Natural killer cell treated with Interleukin-12 subunit alpha and Interleukin-12 subunit beta and Interleukin-15 and Interleukin-18, amount 100 ng/mL, for 72 hours (primary cell): ENCODE results near the gene SERPINA4. TPM values are rescaled to one million over a fixed set of nuclear protein-coding genes. Genes with fewer than 3 reads are reported as not detected.
"Not testable (repeated sequence)": the region's sequence is repeated elsewhere in the genome, so short reads cannot be mapped to it uniquely, and the experiment has no call there.

Experiments
- ATAC-seq, 2 donors: fragments of 150-1000 bp; cut with Tn5 transposase in 1 of 2; sonication (Bioruptor Pico), chemical (Tn5 transposase) in 1 of 2; 2 replicates each; pipeline ENCODE4 v1.10.0; 2021
- DNase-seq: peaks from one replicate; pipeline ENCODE4 v3.0.0; 2022; ENCODE audit warnings: low spot score
- H3K27ac Mint-ChIP-seq, 2 donors: 1 replicate in 1 of 2; 2 replicates in 1 of 2; pipeline ENCODE4 v1.8.0; 2022; ENCODE audit warnings: mixed read lengths in 2 of 2, mild to moderate bottlenecking in 1 of 2, moderate library complexity in 1 of 2
- H3K27me3 Mint-ChIP-seq, 2 donors: 1 replicate in 1 of 2; 2 replicates in 1 of 2; pipeline ENCODE4 v1.8.0; 2022; ENCODE audit warnings: mixed read lengths in 2 of 2
- H3K36me3 Mint-ChIP-seq: one replicate; pipeline ENCODE4 v1.8.0; 2022; ENCODE audit warnings: mixed read lengths
- H3K4me1 Mint-ChIP-seq, 2 donors: 1 replicate in 1 of 2; 2 replicates in 1 of 2; pipeline ENCODE4 v1.8.0; 2022; ENCODE audit warnings: low read depth in 2 of 2, mixed read lengths in 2 of 2, mild to moderate bottlenecking in 1 of 2
- H3K4me3 Mint-ChIP-seq: one replicate; pipeline ENCODE4 v1.8.0; 2022; ENCODE audit warnings: mixed read lengths
- H3K9me3 Mint-ChIP-seq: 2 replicates; pipeline ENCODE4 v1.8.0; 2022; ENCODE audit warnings: mixed read lengths
- total RNA-seq, 2 donors: library from RNA; stranded (reverse); gene quantifications; one replicate each; pipeline ENCODE4 v1.2.3, GENCODE V29; 2022

Gene SERPINA4
- total RNA-seq, 2 donors from 2014 or later = not detected

GRCh38 chr14:94597788-94598187 is 36.5 kb downstream of the SERPINA4 start:
- Mint-ChIP-seq H3K36me3 (no peaks in the 10 kb centered on the region), H3K27ac (no peak overlapping the region), H3K4me3 (no peak overlapping the region), H3K4me1 (no peaks in the 10 kb centered on the region), H3K9me3 (no peaks in the 10 kb centered on the region), H3K27me3 (peaks cover 9 to 17% of the 10 kb centered on the region in 2 donors)
- no peak for DNase-seq
- no peak for ATAC-seq

GRCh38 chr14:94598506-94598815 is 37.2 kb downstream of the SERPINA4 start:
- DNase-seq (no peak), ATAC-seq (no peak)
- no peaks in the 10 kb centered on the region for H3K36me3 Mint-ChIP-seq
- H3K9me3 Mint-ChIP-seq = no peaks in the 10 kb centered on the region
- H3K27me3 Mint-ChIP-seq = peaks cover 9 to 17% of the 10 kb centered on the region in 2 donors
- H3K4me3 Mint-ChIP-seq = no peak overlapping the region
- H3K4me1 Mint-ChIP-seq = no peaks in the 10 kb centered on the region
- H3K27ac Mint-ChIP-seq = no peak overlapping the region

- Mint-ChIP-seq H3K4me1 (no peaks in the 10 kb centered on the region), H3K27ac (no peak overlapping the region), H3K9me3 (no peaks in the 10 kb centered on the region), H3K27me3 (peaks cover 9 to 17% of the 10 kb centered on the region in 2 donors), H3K36me3 (no peaks in the 10 kb centered on the region), H3K4me3 (no peak overlapping the region)
- ATAC-seq (no peak), DNase-seq (no peak)
Observed at GRCh38 chr14:94598816-94599655, 37.8 kb downstream of the SERPINA4 start.

- ATAC-seq (peak in 1 of 2 donors; percentile 2), DNase-seq (no peak)
- Mint-ChIP-seq H3K4me1 (no peaks in the 10 kb centered on the region), H3K9me3 (no peaks in the 10 kb centered on the region), H3K27me3 (peaks cover 9 to 17% of the 10 kb centered on the region in 2 donors), H3K27ac (no peak overlapping the region), H3K4me3 (no peak overlapping the region), H3K36me3 (no peaks in the 10 kb centered on the region)
Observed at GRCh38 chr14:94599656-94600004, 38.4 kb downstream of the SERPINA4 start.

- Mint-ChIP-seq H3K27ac (no peak overlapping the region), H3K9me3 (no peaks in the 10 kb centered on the region), H3K4me1 (no peaks in the 10 kb centered on the region), H3K27me3 (peaks cover 6 to 18% of the 10 kb centered on the region in 2 donors), H3K4me3 (no peak overlapping the region), H3K36me3 (no peaks in the 10 kb centered on the region)
- no peak for ATAC-seq
- DNase-seq = no peak
Observed at GRCh38 chr14:94600148-94600545, 38.9 kb downstream of the SERPINA4 start.

GRCh38 chr14:94601884-94602391 is 40.7 kb downstream of the SERPINA4 start:
- H3K27ac Mint-ChIP-seq = no peak overlapping the region
- no peaks in the 10 kb centered on the region for H3K9me3 Mint-ChIP-seq
- ATAC-seq = no peak
- peaks cover 6 to 14% of the 10 kb centered on the region in 2 donors for H3K27me3 Mint-ChIP-seq
- H3K36me3 Mint-ChIP-seq = no peaks in the 10 kb centered on the region
- H3K4me1 Mint-ChIP-seq = no peaks in the 10 kb centered on the region
- DNase-seq = no peak
- no peak overlapping the region for H3K4me3 Mint-ChIP-seq

GRCh38 chr14:94602722-94603121 is 41.5 kb downstream of the SERPINA4 start:
- Mint-ChIP-seq H3K4me1 (no peaks in the 10 kb centered on the region), H3K9me3 (no peaks in the 10 kb centered on the region), H3K4me3 (no peak overlapping the region), H3K27me3 (peaks cover 6 to 21% of the 10 kb centered on the region in 2 donors), H3K27ac (no peak overlapping the region), H3K36me3 (no peaks in the 10 kb centered on the region)
- DNase-seq (no peak), ATAC-seq (peak in 1 of 2 donors; percentile 18)

- H3K27me3 Mint-ChIP-seq = peaks cover 6 to 22% of the 10 kb centered on the region in 2 donors
- no peaks in the 10 kb centered on the region for H3K9me3 Mint-ChIP-seq
- DNase-seq (no peak), ATAC-seq (no peak)
- H3K27ac Mint-ChIP-seq = no peak overlapping the region
- H3K36me3 Mint-ChIP-seq = no peaks in the 10 kb centered on the region
- no peak overlapping the region for H3K4me3 Mint-ChIP-seq
- no peaks in the 10 kb centered on the region for H3K4me1 Mint-ChIP-seq
Observed at GRCh38 chr14:94605361-94605760, 44.1 kb downstream of the SERPINA4 start.

GRCh38 chr14:94608966-94609365 is 47.7 kb downstream of the SERPINA4 start:
- DNase-seq, H3K4me3 Mint-ChIP-seq, H3K9me3 Mint-ChIP-seq, ATAC-seq, H3K4me1 Mint-ChIP-seq, H3K36me3 Mint-ChIP-seq, H3K27ac Mint-ChIP-seq: not testable (repeated sequence)
- H3K27me3 Mint-ChIP-seq = peaks cover 3 to 12% of the 10 kb centered on the region in 2 donors

GRCh38 chr14:94611179-94611578 is 49.9 kb downstream of the SERPINA4 start:
- no peaks in the 10 kb centered on the region for H3K9me3 Mint-ChIP-seq
- H3K36me3 Mint-ChIP-seq = no peaks in the 10 kb centered on the region
- ATAC-seq (no peak), DNase-seq (no peak)
- H3K27me3 Mint-ChIP-seq = peaks cover 0 to 7% of the 10 kb centered on the region in 2 donors
- H3K4me3 Mint-ChIP-seq = no peak overlapping the region
- H3K27ac Mint-ChIP-seq = no peak overlapping the region
- no peaks in the 10 kb centered on the region for H3K4me1 Mint-ChIP-seq

- H3K4me1 Mint-ChIP-seq = no peaks in the 10 kb centered on the region
- no peaks in the 10 kb centered on the region for H3K36me3 Mint-ChIP-seq
- no peak within 1 kb of the TSS for H3K27ac Mint-ChIP-seq
- H3K4me3 Mint-ChIP-seq = no peak within 1 kb of the TSS
- DNase-seq (no peak), ATAC-seq (no peak)
- peaks cover 0 to 6% of the 10 kb centered on the region in 2 donors for H3K27me3 Mint-ChIP-seq
- H3K9me3 Mint-ChIP-seq = no peaks in the 10 kb centered on the region
Observed at GRCh38 chr14:94612174-94612573, 50.9 kb downstream of the SERPINA4 start, which contains the start of gene SERPINA3. Gene SERPINA3 (plus strand): TSS chr14:94612391. CDS start chr14:94614442, 2,051 bp downstream.

- no peak for ATAC-seq
- Mint-ChIP-seq H3K27ac (no peak overlapping the region), H3K9me3 (no peaks in the 10 kb centered on the region), H3K27me3 (no peaks in the 10 kb centered on the region), H3K4me3 (no peak overlapping the region), H3K4me1 (no peaks in the 10 kb centered on the region), H3K36me3 (no peaks in the 10 kb centered on the region)
- no peak for DNase-seq
Observed at GRCh38 chr14:94612580-94613554, 51.6 kb downstream of the SERPINA4 start.

- Mint-ChIP-seq H3K9me3 (peaks cover 4% of the 10 kb centered on the region), H3K4me3 (no peak overlapping the region), H3K27me3 (peaks cover 2 to 5% of the 10 kb centered on the region in 2 donors), H3K36me3 (peaks cover 8% of the 10 kb centered on the region), H3K27ac (no peak overlapping the region), H3K4me1 (no peaks in the 10 kb centered on the region)
- DNase-seq (no peak), ATAC-seq (no peak)
Observed at GRCh38 chr14:94613720-94614644, 52.7 kb downstream of the SERPINA4 start.
